PC-3 (cell line): ENCODE results near the gene APLNR. TPM values are rescaled to one million over a fixed set of nuclear protein-coding genes. Genes with fewer than 3 reads are reported as not detected.

Experiments
- ATAC-seq: fragments of 200-7000 bp; cut with Tn5 transposase; 2 replicates; pipeline ENCODE4 v1.9.1; 2020; ENCODE audit warnings: mild to moderate bottlenecking, moderate library complexity
- BruUV-seq: library from RNA; stranded (reverse); fragments of 400-500 nt; replicated peaks from 2 replicates; lab custom pipeline; 2021; lab: Mats Ljungman, UMichigan
- CTCF ChIA-PET: fragments of 300-600 bp; sonication (Branson Sonifier 250); formaldehyde crosslinking; loops from one replicate; lab custom pipeline; 2022; ENCODE audit warnings: antibody characterized with exemption; lab: Charles Lee
- POLR2A ChIA-PET: fragments of 300-600 bp; sonication (Branson Sonifier 250); formaldehyde crosslinking; loops from one replicate; lab custom pipeline; 2022; ENCODE audit warnings: antibody characterized with exemption; ENCODE audit not compliant: unreplicated experiment; lab: Charles Lee
- DNase-seq: peaks from one replicate; pipeline ENCODE4 v3.0.0-alpha.2; 2015
- H2AFZ ChIP-seq: fragments of 300-600 bp; sonication (generic); 2 replicates; pipeline ENCODE4 v1.6.0; 2016; ENCODE audit warnings: antibody characterized with exemption, low read length
- H3F3A ChIP-seq: fragments of 300-600 bp; sonication (generic); one replicate; pipeline ENCODE4 v1.6.0; 2017; ENCODE audit warnings: antibody characterized with exemption, low read length, control low read depth, mild to moderate bottlenecking; ENCODE audit not compliant: unreplicated experiment
- H3K27ac ChIP-seq: fragments of 300-600 bp; sonication (generic); 2 replicates; pipeline ENCODE4 v1.5.1; 2016; ENCODE audit warnings: mild to moderate bottlenecking, low read length
- H3K27me3 ChIP-seq: fragments of 300-600 bp; sonication (generic); 2 replicates; pipeline ENCODE4 v1.6.1; 2016; ENCODE audit warnings: low read length, mixed read lengths
- H3K36me3 ChIP-seq: fragments of 300-600 bp; sonication (generic); 2 replicates; pipeline ENCODE4 v1.6.1; 2016; ENCODE audit warnings: low read depth, mixed run types, low read length, mixed read lengths
- H3K4me1 ChIP-seq: fragments of 300-600 bp; sonication (generic); 2 replicates; pipeline ENCODE4 v1.5.1; 2016; ENCODE audit warnings: low read length; ENCODE audit not compliant: insufficient read depth
- H3K4me2 ChIP-seq: fragments of 300-600 bp; sonication (generic); 2 replicates; pipeline ENCODE4 v1.6.0; 2016; ENCODE audit warnings: low read length
- H3K4me3 ChIP-seq: fragments of 300-600 bp; sonication (generic); 2 replicates; pipeline ENCODE4 v1.5.1; 2016; ENCODE audit warnings: mild to moderate bottlenecking, low read length, mixed read lengths
- H3K79me2 ChIP-seq: fragments of 300-600 bp; sonication (generic); 2 replicates; pipeline ENCODE4 v1.6.1; 2017; ENCODE audit warnings: low read length, mixed read lengths
- H3K9ac ChIP-seq: fragments of 300-600 bp; sonication (generic); 2 replicates; pipeline ENCODE4 v1.6.0; 2016; ENCODE audit warnings: mild to moderate bottlenecking, low read length
- H3K9me2 ChIP-seq: fragments of 300-600 bp; sonication (generic); replicated peaks from 2 replicates; pipeline ENCODE4 v1.6.1; 2016; ENCODE audit warnings: mixed run types, low read length, mixed read lengths
- H3K9me3 ChIP-seq: fragments of 300-600 bp; sonication (generic); 2 replicates; pipeline ENCODE4 v1.6.1; 2016; ENCODE audit warnings: low read length, mixed read lengths
- H4K20me1 ChIP-seq: fragments of 300-600 bp; sonication (generic); 2 replicates; pipeline ENCODE4 v1.6.1; 2016; ENCODE audit warnings: low read length, mixed read lengths
- CTCF ChIP-seq: fragments of 300-600 bp; sonication (generic); conservative IDR thresholded peaks from 2 replicates; pipeline ENCODE4 v1.5.1; 2017; ENCODE audit warnings: antibody characterized with exemption, low read depth, mild to moderate bottlenecking, low read length
- EZH2 ChIP-seq: fragments of 300-600 bp; sonication (generic); IDR thresholded peaks from one replicate; pipeline ENCODE4 v1.6.1; 2017; ENCODE audit warnings: antibody characterized with exemption, mild to moderate bottlenecking, low read length; ENCODE audit not compliant: unreplicated experiment
- EZH2phosphoT487 ChIP-seq: fragments of 300-600 bp; sonication (generic); IDR thresholded peaks from 2 replicates; pipeline ENCODE4 v1.6.1; 2018; ENCODE audit warnings: mild to moderate bottlenecking, antibody characterized with exemption, low read length, borderline replicate concordance
- intact Hi-C: fragments of 100-400 bp; cut with micrococcal nuclease; formaldehyde crosslinking; loops from 2 replicates; pipeline ENCODE4 v1.9.0; 2023
- total RNA-seq: library from RNA; depleted of rRNA; stranded (reverse); fragments of >200 nt; gene quantifications from 2 replicates; pipeline ENCODE4 v1.2.3, GENCODE V29; 2014

The APLNR gene
- total RNA-seq, 1 experiment from 2014 or later = not detected

DNA sequence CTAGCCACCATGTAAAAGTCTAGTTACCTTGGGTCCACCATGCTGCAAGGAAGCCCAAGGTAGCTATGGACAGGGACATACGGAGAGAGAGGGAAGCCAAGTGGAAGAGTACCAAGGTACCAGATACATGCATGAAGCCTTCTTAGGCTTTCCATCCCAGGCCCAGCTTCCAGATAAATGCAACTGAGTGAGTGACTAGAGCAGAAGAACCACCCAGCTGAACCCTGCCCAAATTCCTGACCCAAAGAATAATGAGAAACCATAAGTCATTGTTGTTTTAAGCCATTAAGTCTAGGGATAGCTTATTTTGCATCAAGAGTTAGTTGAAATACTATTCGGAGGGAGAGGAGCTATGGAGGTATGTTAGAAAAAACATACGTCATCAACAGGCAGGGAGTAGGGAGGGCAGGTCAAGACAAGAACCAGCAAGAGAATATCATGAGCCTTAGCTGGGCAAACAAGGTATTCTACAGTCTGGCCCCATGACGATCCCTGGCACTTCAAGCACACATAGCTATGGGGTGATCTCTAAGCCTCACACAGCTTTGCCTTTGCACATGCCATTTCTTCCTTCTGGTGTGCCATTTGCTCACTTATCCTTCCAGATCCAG is 36.5 kb upstream of the APLNR start:
- Histone ChIP-seq H3K9me2 (no peaks in the 10 kb centered on the region), H3K36me3 (no peaks in the 10 kb centered on the region), H3K27me3 (peaks cover 20% of the 10 kb centered on the region; the same call in 1 of the 2 replicates), H3K4me2 (no peak overlapping the region), H4K20me1 (no peaks in the 10 kb centered on the region), H3K79me2 (no peaks in the 10 kb centered on the region), H3F3A (no peaks in the 10 kb centered on the region), H3K27ac (no peak overlapping the region), H3K4me1 (peaks cover 13% of the 10 kb centered on the region), H2AFZ (no peak overlapping the region), H3K4me3 (no peak overlapping the region), H3K9me3 (no peaks in the 10 kb centered on the region), H3K9ac (no peak overlapping the region)
- TF ChIP-seq EZH2 = no peak
- no peak for TF ChIP-seq EZH2phosphoT487
- no peak for TF ChIP-seq CTCF
- intact Hi-C loops = no loop called here
- DNase-seq (no peak), ATAC-seq (no peak)
- ChIA-PET CTCF (no interaction called here), POLR2A (no interaction called here)
- BruUV-seq = no TSS peak

- BruUV-seq = no TSS peak
- DNase-seq (no peak), ATAC-seq (no peak)
- Histone ChIP-seq H3F3A (no peaks in the 10 kb centered on the region), H3K27ac (no peak overlapping the region), H3K9me3 (no peaks in the 10 kb centered on the region), H3K4me3 (no peak overlapping the region), H3K4me1 (no peaks in the 10 kb centered on the region), H3K9me2 (no peaks in the 10 kb centered on the region), H3K27me3 (peaks cover 23% of the 10 kb centered on the region), H2AFZ (no peak overlapping the region), H3K9ac (no peak overlapping the region), H3K36me3 (no peaks in the 10 kb centered on the region), H3K79me2 (no peaks in the 10 kb centered on the region), H4K20me1 (no peaks in the 10 kb centered on the region), H3K4me2 (no peak overlapping the region)
- POLR2A ChIA-PET = no interaction called here
- TF ChIP-seq EZH2 (no peak), EZH2phosphoT487 (no peak), CTCF (no peak)
- CTCF ChIA-PET = no interaction called here
- intact Hi-C loops = no loop called here
Observed at GRCh38 chr11:57269571-57270021, 32.5 kb upstream of the APLNR start.

GRCh38 chr11:57266157-57266556 is 29.1 kb upstream of the APLNR start:
- Histone ChIP-seq H3K9me2 (no peaks in the 10 kb centered on the region), H3F3A (no peaks in the 10 kb centered on the region), H3K79me2 (no peaks in the 10 kb centered on the region), H3K4me1 (no peaks in the 10 kb centered on the region), H3K27ac (no peak overlapping the region), H3K9me3 (no peaks in the 10 kb centered on the region), H2AFZ (no peak overlapping the region), H3K27me3 (peaks cover 27% of the 10 kb centered on the region), H3K4me3 (no peak overlapping the region), H3K4me2 (no peak overlapping the region), H4K20me1 (no peaks in the 10 kb centered on the region), H3K36me3 (no peaks in the 10 kb centered on the region), H3K9ac (no peak overlapping the region)
- no TSS peak for BruUV-seq
- TF ChIP-seq EZH2 (no peak), CTCF (no peak), EZH2phosphoT487 (no peak)
- no peak for ATAC-seq
- intact Hi-C loops = no loop called here
- DNase-seq = no peak
- POLR2A ChIA-PET = no interaction called here
- CTCF ChIA-PET = no interaction called here
